SK-N-MC (cell line): ENCODE measurements around the gene PHRF1.

Experiments used
- EZH2 ChIP-seq: fragments of 200-600 bp; sonication (generic); IDR thresholded peaks from one replicate; pipeline ENCODE4 v1.6.1; 2017; ENCODE audit warnings: antibody characterized with exemption
- FOXP2 ChIP-seq: optimal IDR thresholded peaks from 2 replicates; pipeline ENCODE3; 2011; ENCODE audit warnings: mild to moderate bottlenecking, moderate library complexity; ENCODE audit not compliant: insufficient read depth; ENCODE audit errors: extremely low read length, control extremely low read depth
- POLR2AphosphoS5 ChIP-seq: IDR thresholded peaks from 2 replicates; pipeline ENCODE4 v1.6.1; 2012; ENCODE audit warnings: mild to moderate bottlenecking, low read depth, low read length, borderline replicate concordance

GRCh38 chr11:574632-575312 is 1.5 kb upstream of the PHRF1 start:
- TF ChIP-seq POLR2AphosphoS5 (no peak), EZH2 (no peak), FOXP2 (no peak)
